GM13976 (cell line): ENCODE results near the gene MAPT.

Experiments used
- DNase-seq: peaks from one replicate; pipeline ENCODE4 v3.0.0; 2012; ENCODE audit warnings: low spot score
- CTCF ChIP-seq: IDR thresholded peaks from 2 replicates; pipeline ENCODE4 v1.5.1; 2012; ENCODE audit warnings: borderline replicate concordance, mild to moderate bottlenecking; ENCODE audit not compliant: insufficient read depth; ENCODE audit errors: extremely low read depth, missing control alignments, control extremely low read depth
- in situ Hi-C: fragments of 300-500 bp; cut with MboI; formaldehyde crosslinking; loops from one replicate; pipeline ENCODE4 v1.12.0; 2022; ENCODE audit warnings: low sequenced_read_pairs, mixed read lengths, inconsistent platforms; ENCODE audit not compliant: unreplicated experiment

The MAPT gene

GRCh38 chr17:45963889-45964288, 69.5 kb downstream of the MAPT start:
- no peak for TF ChIP-seq CTCF
- no peak for DNase-seq
- in situ Hi-C loops, result no loop called here

- in situ Hi-C loops, result no loop called here
- no peak for TF ChIP-seq CTCF
- no peak for DNase-seq
Measured at GRCh38 chr17:45964634-45965033, 70.3 kb downstream of the MAPT start.

GRCh38 chr17:45965812-45966211, 71.5 kb downstream of the MAPT start:
- TF ChIP-seq CTCF, result no peak
- in situ Hi-C loops, result no loop called here
- no peak for DNase-seq

GRCh38 chr17:45966606-45967280, 72.4 kb downstream of the MAPT start:
- TF ChIP-seq CTCF, result no peak
- in situ Hi-C loops, result no loop called here
- DNase-seq, result no peak

GRCh38 chr17:45967378-45967777, 73.0 kb downstream of the MAPT start:
- no peak for TF ChIP-seq CTCF
- in situ Hi-C loops, result no loop called here
- DNase-seq, result no peak

GRCh38 chr17:45968732-45969131, 74.4 kb downstream of the MAPT start:
- DNase-seq, result no peak
- in situ Hi-C loops, result no loop called here

More at GRCh38 chr17:45968732-45969131, 74.4 kb downstream of the MAPT start:
- TF ChIP-seq CTCF, result no peak
